Activated naive CD4-positive, alpha-beta T cell treated with anti-CD3 and anti-CD28 coated beads, Interleukin-2, amount 50 U/mL, for 24 hours (primary cell): ENCODE results near the gene EXOSC2.
"Not testable (repeated sequence)": the region's sequence is repeated elsewhere in the genome, so short reads cannot be mapped to it uniquely, and the experiment has no call there.

Source experiments
- H3K27ac Mint-ChIP-seq: one replicate; pipeline ENCODE4 v1.8.0; 2021; ENCODE audit warnings: mild to moderate bottlenecking, mixed read lengths
- H3K27me3 Mint-ChIP-seq: one replicate; pipeline ENCODE4 v1.8.0; 2021; ENCODE audit warnings: mixed read lengths
- H3K36me3 Mint-ChIP-seq: one replicate; pipeline ENCODE4 v1.8.0; 2021; ENCODE audit warnings: mixed read lengths
- H3K4me1 Mint-ChIP-seq: one replicate; pipeline ENCODE4 v1.8.0; 2021; ENCODE audit warnings: mixed read lengths
- H3K4me3 Mint-ChIP-seq: one replicate; pipeline ENCODE4 v1.8.0; 2021; ENCODE audit warnings: mild to moderate bottlenecking, mixed read lengths
- H3K9me3 Mint-ChIP-seq: one replicate; pipeline ENCODE4 v1.8.0; 2021; ENCODE audit warnings: mixed read lengths

Gene EXOSC2

GRCh38 chr9:130681769-130682420 lies 11.7 kb upstream of the EXOSC2 start:
- H3K4me1 Mint-ChIP-seq: peaks cover 8% of the 10 kb centered on the region
- H3K27ac Mint-ChIP-seq: no peak overlapping the region
- peak overlapping the region; percentile 91 for H3K4me3 Mint-ChIP-seq
- H3K9me3 Mint-ChIP-seq: no peaks in the 10 kb centered on the region
- H3K27me3 Mint-ChIP-seq: peaks cover 3% of the 10 kb centered on the region
- no peaks in the 10 kb centered on the region for H3K36me3 Mint-ChIP-seq

- Mint-ChIP-seq H3K27ac (no peak overlapping the region), H3K9me3 (no peaks in the 10 kb centered on the region), H3K27me3 (peaks cover 3% of the 10 kb centered on the region), H3K4me1 (peaks cover 10% of the 10 kb centered on the region), H3K4me3 (peak overlapping the region; percentile 91), H3K36me3 (no peaks in the 10 kb centered on the region)
Observed at GRCh38 chr9:130682421-130683121, 11.0 kb upstream of the EXOSC2 start.

- Mint-ChIP-seq H3K27me3 (peaks cover 3% of the 10 kb centered on the region), H3K4me3 (no peak overlapping the region), H3K4me1 (peaks cover 17% of the 10 kb centered on the region), H3K27ac (no peak overlapping the region), H3K9me3 (no peaks in the 10 kb centered on the region), H3K36me3 (no peaks in the 10 kb centered on the region)
Observed at GRCh38 chr9:130685104-130685503, 8.5 kb upstream of the EXOSC2 start.

- H3K9me3 Mint-ChIP-seq, H3K36me3 Mint-ChIP-seq, H3K27me3 Mint-ChIP-seq, H3K27ac Mint-ChIP-seq, H3K4me3 Mint-ChIP-seq: not testable (repeated sequence)
- peaks cover 17% of the 10 kb centered on the region for H3K4me1 Mint-ChIP-seq
Observed at GRCh38 chr9:130685945-130686344, 7.6 kb upstream of the EXOSC2 start.

- peaks cover 11% of the 10 kb centered on the region for H3K4me1 Mint-ChIP-seq
- H3K4me3 Mint-ChIP-seq: no peak overlapping the region
- H3K27ac Mint-ChIP-seq: no peak overlapping the region
Observed at GRCh38 chr9:130687615-130688014, 6.0 kb upstream of the EXOSC2 start.

GRCh38 chr9:130688072-130688471 lies 5.5 kb upstream of the EXOSC2 start:
- Mint-ChIP-seq H3K4me3 (no peak overlapping the region), H3K4me1 (peaks cover 15% of the 10 kb centered on the region), H3K27me3 (no peaks in the 10 kb centered on the region), H3K27ac (no peak overlapping the region), H3K36me3 (no peaks in the 10 kb centered on the region), H3K9me3 (no peaks in the 10 kb centered on the region)

More at GRCh38 chr9:130687615-130688014, 6.0 kb upstream of the EXOSC2 start:
- no peaks in the 10 kb centered on the region for H3K36me3 Mint-ChIP-seq
- no peaks in the 10 kb centered on the region for H3K27me3 Mint-ChIP-seq
- no peaks in the 10 kb centered on the region for H3K9me3 Mint-ChIP-seq

GRCh38 chr9:130689572-130689936 lies 4.0 kb upstream of the EXOSC2 start:
- peaks cover 2% of the 10 kb centered on the region for H3K36me3 Mint-ChIP-seq
- peaks cover 21% of the 10 kb centered on the region for H3K4me1 Mint-ChIP-seq
- H3K27ac Mint-ChIP-seq: no peak overlapping the region
- H3K4me3 Mint-ChIP-seq: no peak overlapping the region
- H3K27me3 Mint-ChIP-seq: no peaks in the 10 kb centered on the region
- H3K9me3 Mint-ChIP-seq: no peaks in the 10 kb centered on the region

- Mint-ChIP-seq H3K9me3 (no peaks in the 10 kb centered on the region), H3K4me3 (no peak overlapping the region), H3K36me3 (peaks cover 2% of the 10 kb centered on the region), H3K27me3 (no peaks in the 10 kb centered on the region), H3K27ac (no peak overlapping the region), H3K4me1 (peaks cover 26% of the 10 kb centered on the region)
Observed at GRCh38 chr9:130689937-130690700, 3.5 kb upstream of the EXOSC2 start.

GRCh38 chr9:130692321-130692720 lies 1.3 kb upstream of the EXOSC2 start:
- Mint-ChIP-seq H3K4me1 (peaks cover 44% of the 10 kb centered on the region), H3K27me3 (no peaks in the 10 kb centered on the region), H3K9me3 (no peaks in the 10 kb centered on the region), H3K27ac (no peak overlapping the region), H3K36me3 (peaks cover 16% of the 10 kb centered on the region), H3K4me3 (peak overlapping the region; percentile 96)

- H3K4me3 Mint-ChIP-seq: peak overlapping the region; percentile 96
- H3K36me3 Mint-ChIP-seq: peaks cover 17% of the 10 kb centered on the region
- peak overlapping the region; percentile 89 for H3K27ac Mint-ChIP-seq
- no peaks in the 10 kb centered on the region for H3K27me3 Mint-ChIP-seq
- H3K9me3 Mint-ChIP-seq: no peaks in the 10 kb centered on the region
- peaks cover 40% of the 10 kb centered on the region for H3K4me1 Mint-ChIP-seq
Observed at GRCh38 chr9:130693101-130693425, 517 bp upstream of the EXOSC2 start.

GRCh38 chr9:130694205-130694604 lies 625 bp downstream of the EXOSC2 start:
- Mint-ChIP-seq H3K9me3 (no peaks in the 10 kb centered on the region), H3K27me3 (no peaks in the 10 kb centered on the region), H3K36me3 (peaks cover 17% of the 10 kb centered on the region), H3K27ac (peak overlapping the region; percentile 89), H3K4me3 (peak overlapping the region; percentile 96), H3K4me1 (peaks cover 44% of the 10 kb centered on the region)

GRCh38 chr9:130696139-130696650 lies 2.6 kb downstream of the EXOSC2 start:
- Mint-ChIP-seq H3K36me3 (peaks cover 19% of the 10 kb centered on the region), H3K27me3 (no peaks in the 10 kb centered on the region), H3K4me1 (peaks cover 44% of the 10 kb centered on the region)

GRCh38 chr9:130696996-130697395 lies 3.4 kb downstream of the EXOSC2 start:
- peaks cover 44% of the 10 kb centered on the region for H3K4me1 Mint-ChIP-seq
- no peaks in the 10 kb centered on the region for H3K27me3 Mint-ChIP-seq
- peak overlapping the region; percentile 4 for H3K4me3 Mint-ChIP-seq
- no peak overlapping the region for H3K27ac Mint-ChIP-seq
- H3K36me3 Mint-ChIP-seq: peaks cover 19% of the 10 kb centered on the region
- H3K9me3 Mint-ChIP-seq: no peaks in the 10 kb centered on the region

More at GRCh38 chr9:130696139-130696650, 2.6 kb downstream of the EXOSC2 start:
- no peak overlapping the region for H3K27ac Mint-ChIP-seq
- peak overlapping the region; percentile 67 for H3K4me3 Mint-ChIP-seq
- H3K9me3 Mint-ChIP-seq: no peaks in the 10 kb centered on the region

- Mint-ChIP-seq H3K9me3 (no peaks in the 10 kb centered on the region), H3K4me1 (peaks cover 34% of the 10 kb centered on the region), H3K4me3 (no peak overlapping the region), H3K36me3 (peaks cover 25% of the 10 kb centered on the region), H3K27ac (peak overlapping the region; percentile 10), H3K27me3 (no peaks in the 10 kb centered on the region)
Observed at GRCh38 chr9:130698514-130698913, 4.9 kb downstream of the EXOSC2 start.

- H3K4me1 Mint-ChIP-seq: peaks cover 32% of the 10 kb centered on the region
- H3K4me3 Mint-ChIP-seq: no peak overlapping the region
- peak overlapping the region; percentile 10 for H3K27ac Mint-ChIP-seq
- H3K27me3 Mint-ChIP-seq: no peaks in the 10 kb centered on the region
- peaks cover 26% of the 10 kb centered on the region for H3K36me3 Mint-ChIP-seq
- H3K9me3 Mint-ChIP-seq: no peaks in the 10 kb centered on the region
Observed at GRCh38 chr9:130699047-130699446, 5.5 kb downstream of the EXOSC2 start.
